Adrenal gland (tissue), 12 donors: ENCODE measurements around the gene ADAMTS4. TPM values are rescaled to one million over a fixed set of nuclear protein-coding genes. Genes with fewer than 3 reads are reported as not detected.

Experiments
- DNase-seq, 7 donors: peaks; one replicate each; pipeline ENCODE4 v3.0.0-alpha.2; 2019 to 2020
- H3K27ac ChIP-seq, 5 donors: fragments of 200-600 bp; sonication (generic) in 4 of 5; 1 replicate in 3 of 5; 2 replicates in 2 of 5; pipeline versions ENCODE4 v1.5.1 to v1.8.0; 2016 to 2020; ENCODE audit warnings: mild to moderate bottlenecking in 1 of 5
- H3K27me3 ChIP-seq: fragments of 200-600 bp; 2 replicates; pipeline ENCODE4 v1.8.0; 2021
- H3K36me3 ChIP-seq, 2 donors: fragments of 200-600 bp; replicated peaks in 1 of 2; 1 replicate in 1 of 2; 2 replicates in 1 of 2; pipeline versions ENCODE4 v1.5.1 to v1.8.0; 2018 to 2022
- H3K4me1 ChIP-seq, 2 donors: fragments of 200-600 bp; replicated peaks in 1 of 2; 1 replicate in 1 of 2; 2 replicates in 1 of 2; pipeline versions ENCODE4 v1.5.1 to v1.8.0; 2018 to 2021
- H3K4me3 ChIP-seq, 4 donors: fragments of 200-600 bp; sonication (generic) in 3 of 4; one replicate each; pipeline ENCODE4 v1.5.1; 2016 to 2018
- H3K9me3 ChIP-seq, 3 donors: fragments of 200-600 bp; sonication (generic) in 1 of 3; replicated peaks in 1 of 3; 1 replicate in 2 of 3; 2 replicates in 1 of 3; pipeline versions ENCODE4 v1.5.1 to v1.8.0; 2016 to 2021
- CTCF ChIP-seq, 6 experiments: fragments of 450-650 bp in 4 of 6; fragments of 200-600 bp in 2 of 6; sonication (generic) in 1 of 6; IDR thresholded peaks; 1 replicate in 5 of 6; 2 replicates in 1 of 6; pipeline versions ENCODE4 v1.5.1 to v1.8.0; 2016 to 2021; ENCODE audit warnings: antibody characterized with exemption in 6 of 6, mild to moderate bottlenecking in 2 of 6, moderate library complexity in 1 of 6
- POLR2A ChIP-seq, 2 donors: fragments of 450-650 bp; IDR thresholded peaks; one replicate each; pipeline ENCODE4 v1.6.1; 2017; ENCODE audit warnings: antibody characterized with exemption in 2 of 2, mild to moderate bottlenecking in 2 of 2, moderate library complexity in 1 of 2
- WGBS, 4 donors: extraction: QIAGEN DNeasy Blood & Tissue Kit in 2 of 4; methylation state at CpG; one replicate each; pipeline versions ENCODE4 v1.1.5 to v1.1.7; 2013 to 2017; 5-methylcytosine and 5-hydroxymethylcytosine counted together
- intact Hi-C, 2 donors: fragments of 100-400 bp; cut with DNase I; formaldehyde crosslinking; loops; one replicate each; pipeline versions ENCODE4 v1.14.1 to v1.15.0; 2022 to 2023
- polyA plus RNA-seq, 3 donors: library from polyadenylated mRNA; stranded (reverse); fragments of 200-250 nt in 2 of 3; fragments of 350-450 nt in 1 of 3; fragmentation: Illumina TruSeq in 1 of 3; extraction: RNeasy Lipid Tissue Mini Kit (QIAGEN cat#74804) in 1 of 3; gene quantifications; one replicate each; pipeline ENCODE4 v1.2.3, GENCODE V29; 2013 to 2014
- total RNA-seq, 9 donors: library from RNA; depleted of rRNA in 4 of 9; stranded (reverse); fragments of >200 nt in 4 of 9; fragments of 120-200 nt in 1 of 9; fragmentation: NEBNext Ultra II Directional in 1 of 9; extraction: Animal tissue kit (Norgen Biotek cat#: 25700) in 1 of 9; gene quantifications; one replicate each; pipeline versions ENCODE4 v1.1.0 to v1.2.4, GENCODE V29; 2013 to 2023
- donor health status: healthy with polysubstance abuse.
- donor health status: Bipolar disorder and iron deficiency.
- donor health status: DM: yes; HTN: yes; CAD: no.
- donor health status: DM: no; HTN: no; CAD: no.
- donor health status: DM: no; HTN: no; CAD: no.
- donor health status: DM: yes; HTN: yes; CAD: no.

Gene ADAMTS4
- total and polyA plus RNA-seq, 12 donors = 0.67 to 29.2 (median 10.2) TPM

- DNase-seq = no peak
- Histone ChIP-seq H3K36me3 (peaks cover 0 to 39% of the 10 kb centered on the region in 2 donors), H3K27me3 (no peaks in the 10 kb centered on the region), H3K4me3 (peak overlapping the region in 3 of 4 donors; percentile 25 to 97 (median 86)), H3K9me3 (no peaks in the 10 kb centered on the region), H3K4me1 (peaks cover 16 to 30% of the 10 kb centered on the region in 2 donors), H3K27ac (peak overlapping the region in 4 of 5 donors; percentile 77 to 89 (median 88))
- intact Hi-C loops = no loop called here
- TF ChIP-seq POLR2A (IDR thresholded peaks at IDR 0.05) (no peak), CTCF (IDR thresholded peaks at IDR 0.05) (no peak)
- 17 to 30% (median 18%) methylated on average over 9 to 17 of the region's 17 CpGs for WGBS, 4 donors
These were observed 22.3 kb downstream of the ADAMTS4 start for GRCh38 chr1:161176468-161177111.

GRCh38 chr1:161175771-161176453, 22.9 kb downstream of the ADAMTS4 start:
- WGBS, 4 donors = 83 to 87% (median 87%) methylated on average over 10 of the region's 10 CpGs
- TF ChIP-seq POLR2A (IDR thresholded peaks at IDR 0.05) (no peak), CTCF (IDR thresholded peaks at IDR 0.05) (no peak)
- Histone ChIP-seq H3K4me3 (peak overlapping the region in 1 of 4 donors; percentile 97), H3K4me1 (peaks cover 16 to 30% of the 10 kb centered on the region in 2 donors), H3K27ac (peak overlapping the region in 2 of 5 donors; percentile 88 to 89), H3K27me3 (no peaks in the 10 kb centered on the region), H3K9me3 (no peaks in the 10 kb centered on the region), H3K36me3 (peaks cover 0 to 45% of the 10 kb centered on the region in 2 donors)
- no peak for DNase-seq
- intact Hi-C loops = no loop called here

GRCh38 chr1:161174911-161175310, 23.9 kb downstream of the ADAMTS4 start:
- H3K36me3 ChIP-seq = peaks cover 0 to 55% of the 10 kb centered on the region in 2 donors
- peaks cover 16 to 30% of the 10 kb centered on the region in 2 donors for H3K4me1 ChIP-seq
- H3K27ac ChIP-seq = no peak overlapping the region
- TF ChIP-seq POLR2A (IDR thresholded peaks at IDR 0.05) (no peak), CTCF (IDR thresholded peaks at IDR 0.05) (no peak)
- intact Hi-C loops = no loop called here
- no peaks in the 10 kb centered on the region for H3K9me3 ChIP-seq
- H3K4me3 ChIP-seq = no peak overlapping the region
- H3K27me3 ChIP-seq = no peaks in the 10 kb centered on the region
- 90 to 98% (median 96%) methylated on average over 11 of the region's 11 CpGs for WGBS, 4 donors
- no peak for DNase-seq

GRCh38 chr1:161173711-161174110, 25.1 kb downstream of the ADAMTS4 start:
- peaks cover 16 to 30% of the 10 kb centered on the region in 2 donors for H3K4me1 ChIP-seq
- H3K27ac ChIP-seq = peak overlapping the region in 4 of 5 donors; percentile 20 to 72 (median 49)
- DNase-seq = peak in 1 of 7 donors; percentile 6
- H3K4me3 ChIP-seq = no peak overlapping the region
- H3K36me3 ChIP-seq = peaks cover 0 to 67% of the 10 kb centered on the region in 2 donors
- intact Hi-C loops = no loop called here
- no peaks in the 10 kb centered on the region for H3K9me3 ChIP-seq
- TF ChIP-seq POLR2A (IDR thresholded peaks at IDR 0.05) = no peak
- no peak for TF ChIP-seq CTCF (IDR thresholded peaks at IDR 0.05)
- WGBS, 4 donors = 93 to 98% (median 96%) methylated on average over 8 to 11 of the region's 11 CpGs
- no peaks in the 10 kb centered on the region for H3K27me3 ChIP-seq
